Activated T-cell treated with anti-CD3 and anti-CD28 coated beads, Interleukin-2, amount 50 U/mL, for 72 hours (primary cell): ENCODE results near the gene BBS4. TPM values are rescaled to one million over a fixed set of nuclear protein-coding genes. Genes with fewer than 3 reads are reported as not detected.
"Not testable (repeated sequence)": the region's sequence is repeated elsewhere in the genome, so short reads cannot be mapped to it uniquely, and the experiment has no call there.

ENCODE experiments used
- ATAC-seq, 2 donors: fragments of 150-1000 bp; cut with Tn5 transposase; replicated peaks in 1 of 2; 2 replicates each; pipeline ENCODE4 v1.10.0; 2021; ENCODE audit warnings: moderate library complexity in 2 of 2, mild to moderate bottlenecking in 1 of 2
- DNase-seq, 2 donors: peaks; one replicate each; pipeline ENCODE4 v3.0.0; 2021 to 2022; ENCODE audit warnings: mixed read lengths in 1 of 2
- H3K27ac Mint-ChIP-seq: one replicate; pipeline ENCODE4 v1.8.0; 2022; ENCODE audit warnings: mild to moderate bottlenecking, moderate library complexity, mixed read lengths
- H3K27me3 Mint-ChIP-seq: one replicate; pipeline ENCODE4 v1.8.0; 2022; ENCODE audit warnings: low read depth, mixed read lengths
- H3K36me3 Mint-ChIP-seq, 2 donors: one replicate each; pipeline ENCODE4 v1.8.0; 2022; ENCODE audit warnings: mixed read lengths in 2 of 2, mild to moderate bottlenecking in 1 of 2; ENCODE audit not compliant: insufficient read depth in 2 of 2
- H3K4me1 Mint-ChIP-seq: one replicate; pipeline ENCODE4 v1.8.0; 2022; ENCODE audit warnings: low read depth, mixed read lengths
- H3K4me3 Mint-ChIP-seq, 2 donors: one replicate each; pipeline ENCODE4 v1.8.0; 2022; ENCODE audit warnings: mild to moderate bottlenecking in 2 of 2, mixed read lengths in 2 of 2, moderate library complexity in 2 of 2
- H3K9me3 Mint-ChIP-seq, 2 donors: one replicate each; pipeline ENCODE4 v1.8.0; 2022; ENCODE audit warnings: mixed read lengths in 2 of 2
- total RNA-seq, 2 donors: library from RNA; stranded (reverse); gene quantifications; one replicate each; pipeline ENCODE4 v1.2.3, GENCODE V29; 2022

BBS4 gene
- 10 to 100 TPM; 19.0 to 27.2 TPM for total RNA-seq

- H3K27me3 Mint-ChIP-seq = no peaks in the 10 kb centered on the region
- no peaks in the 10 kb centered on the region for H3K9me3 Mint-ChIP-seq
- H3K4me1 Mint-ChIP-seq = peaks cover 23% of the 10 kb centered on the region
- peak within 1 kb of the TSS; percentile 97 for H3K4me3 Mint-ChIP-seq
- ATAC-seq (peak; percentile 99), DNase-seq (peak; percentile 90 to 91)
- H3K27ac Mint-ChIP-seq = peak within 1 kb of the TSS; percentile 94
- H3K36me3 Mint-ChIP-seq = no peaks in the 10 kb centered on the region
Observed at GRCh38 chr15:72685925-72686794, at the start of gene BBS4, which contains the start of gene HIGD2B. BBS4 (plus strand) TSS chr15:72686207; CDS start chr15:72686228, 21 bp downstream. HIGD2B (minus strand) TSS chr15:72686182; CDS start chr15:72676374, 9,808 bp downstream.

- DNase-seq = peak; percentile 75 to 84
- not testable (repeated sequence) for H3K27me3 Mint-ChIP-seq, H3K4me1 Mint-ChIP-seq, H3K36me3 Mint-ChIP-seq, H3K9me3 Mint-ChIP-seq
- Mint-ChIP-seq H3K27ac (peak overlapping the region; percentile 89), H3K4me3 (peak overlapping the region; percentile 24 to 83)
- ATAC-seq = peak; percentile 82 to 90
Observed at GRCh38 chr15:72636519-72637282, 49.3 kb upstream of the BBS4 start.

- not testable (repeated sequence) for H3K4me3 Mint-ChIP-seq, ATAC-seq, H3K27ac Mint-ChIP-seq, H3K9me3 Mint-ChIP-seq, H3K27me3 Mint-ChIP-seq, H3K36me3 Mint-ChIP-seq, H3K4me1 Mint-ChIP-seq, DNase-seq
Observed at GRCh38 chr15:72639759-72640483, 46.1 kb upstream of the BBS4 start.

- not testable (repeated sequence) for ATAC-seq
Observed at GRCh38 chr15:72642271-72642670, 43.7 kb upstream of the BBS4 start.

GRCh38 chr15:72648631-72649253, 37.3 kb upstream of the BBS4 start:
- H3K27ac Mint-ChIP-seq, ATAC-seq, H3K4me1 Mint-ChIP-seq: not testable (repeated sequence)

More at GRCh38 chr15:72642271-72642670, 43.7 kb upstream of the BBS4 start:
- not testable (repeated sequence) for H3K4me1 Mint-ChIP-seq, H3K27me3 Mint-ChIP-seq, H3K36me3 Mint-ChIP-seq, DNase-seq, H3K4me3 Mint-ChIP-seq, H3K27ac Mint-ChIP-seq, H3K9me3 Mint-ChIP-seq

GRCh38 chr15:72654397-72654796, 31.6 kb upstream of the BBS4 start, which contains the start of gene GOLGA6B:
GOLGA6B (plus strand) TSS chr15:72654697; CDS start chr15:72654738, 41 bp downstream.
- H3K36me3 Mint-ChIP-seq, H3K27ac Mint-ChIP-seq, ATAC-seq, H3K27me3 Mint-ChIP-seq, DNase-seq, H3K4me1 Mint-ChIP-seq, H3K4me3 Mint-ChIP-seq, H3K9me3 Mint-ChIP-seq: not testable (repeated sequence)

More at GRCh38 chr15:72648631-72649253, 37.3 kb upstream of the BBS4 start:
- not testable (repeated sequence) for DNase-seq, H3K9me3 Mint-ChIP-seq, H3K27me3 Mint-ChIP-seq, H3K4me3 Mint-ChIP-seq, H3K36me3 Mint-ChIP-seq

GRCh38 chr15:72656014-72656413, 30.0 kb upstream of the BBS4 start:
- not testable (repeated sequence) for H3K27ac Mint-ChIP-seq, H3K27me3 Mint-ChIP-seq, H3K9me3 Mint-ChIP-seq, ATAC-seq, H3K36me3 Mint-ChIP-seq, H3K4me3 Mint-ChIP-seq, DNase-seq, H3K4me1 Mint-ChIP-seq

GRCh38 chr15:72661081-72661480, 24.9 kb upstream of the BBS4 start:
- not testable (repeated sequence) for ATAC-seq, H3K36me3 Mint-ChIP-seq, H3K27ac Mint-ChIP-seq

GRCh38 chr15:72663931-72664330, 22.1 kb upstream of the BBS4 start:
- H3K36me3 Mint-ChIP-seq, H3K4me1 Mint-ChIP-seq, H3K27me3 Mint-ChIP-seq, DNase-seq, H3K27ac Mint-ChIP-seq, H3K9me3 Mint-ChIP-seq, ATAC-seq, H3K4me3 Mint-ChIP-seq: not testable (repeated sequence)

More at GRCh38 chr15:72661081-72661480, 24.9 kb upstream of the BBS4 start:
- not testable (repeated sequence) for H3K9me3 Mint-ChIP-seq, DNase-seq, H3K4me3 Mint-ChIP-seq, H3K27me3 Mint-ChIP-seq, H3K4me1 Mint-ChIP-seq

GRCh38 chr15:72665706-72666105, 20.3 kb upstream of the BBS4 start:
- H3K9me3 Mint-ChIP-seq, H3K4me1 Mint-ChIP-seq, ATAC-seq, H3K36me3 Mint-ChIP-seq, H3K27me3 Mint-ChIP-seq, H3K4me3 Mint-ChIP-seq, H3K27ac Mint-ChIP-seq, DNase-seq: not testable (repeated sequence)

GRCh38 chr15:72669803-72670202, 16.2 kb upstream of the BBS4 start:
- H3K4me3 Mint-ChIP-seq, ATAC-seq: not testable (repeated sequence)

GRCh38 chr15:72670656-72671352, 15.2 kb upstream of the BBS4 start:
- ATAC-seq (peak; percentile 97), DNase-seq (peak; percentile 77 to 84)
- H3K36me3 Mint-ChIP-seq, H3K4me1 Mint-ChIP-seq, H3K9me3 Mint-ChIP-seq, H3K27ac Mint-ChIP-seq: not testable (repeated sequence)
- H3K27me3 Mint-ChIP-seq = peaks cover 16% of the 10 kb centered on the region
- peak overlapping the region; percentile 58 to 87 for H3K4me3 Mint-ChIP-seq

More at GRCh38 chr15:72669803-72670202, 16.2 kb upstream of the BBS4 start:
- DNase-seq, H3K9me3 Mint-ChIP-seq, H3K36me3 Mint-ChIP-seq, H3K27ac Mint-ChIP-seq, H3K4me1 Mint-ChIP-seq: not testable (repeated sequence)
- H3K27me3 Mint-ChIP-seq = peaks cover 16% of the 10 kb centered on the region
